H54 (cell line): ENCODE results near the gene SFT2D3.

Source experiments
- DNase-seq: peaks from one replicate; pipeline ENCODE4 v3.0.0; 2011; ENCODE audit warnings: low spot score, mixed read lengths; ENCODE audit not compliant: insufficient read length
- FAIRE-seq: peaks from 3 replicates; lab custom pipeline; 2011; peaks lifted over from hg19 to GRCh38; lab: Jason Lieb, UNC
- POLR2A ChIP-seq: IDR thresholded peaks from 2 replicates; pipeline ENCODE4 v1.6.1; 2011; ENCODE audit warnings: low read depth, mild to moderate bottlenecking, low read length

SFT2D3 gene

DNA sequence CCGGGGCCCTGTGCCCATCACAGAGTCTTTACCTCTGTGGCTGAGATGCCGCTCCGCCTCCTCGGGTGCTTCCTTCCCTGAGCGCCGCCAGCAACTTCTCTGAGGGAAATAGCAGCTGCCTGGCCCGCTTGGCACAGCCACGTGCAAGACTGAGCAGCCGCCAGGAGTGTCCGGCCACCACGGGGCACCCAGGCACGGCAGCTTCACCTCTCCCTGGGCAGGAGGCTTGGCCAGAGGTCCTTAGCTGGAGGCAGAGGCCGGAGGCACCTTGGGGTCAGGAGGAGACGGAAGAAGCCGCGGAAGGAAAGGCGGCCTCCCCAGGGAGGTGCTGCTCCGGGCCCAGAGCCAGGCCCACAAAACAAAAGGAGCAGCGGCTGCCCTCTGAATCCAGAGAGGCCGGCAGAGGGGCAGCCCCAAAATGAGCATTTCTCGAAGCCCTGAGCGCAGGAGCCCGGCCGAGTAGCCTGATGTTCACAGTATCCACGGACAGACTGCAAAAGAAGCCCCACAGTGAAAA is 20.0 kb upstream of the SFT2D3 start:
- FAIRE-seq (no peak), DNase-seq (no peak)
- no peak for TF ChIP-seq POLR2A

DNA sequence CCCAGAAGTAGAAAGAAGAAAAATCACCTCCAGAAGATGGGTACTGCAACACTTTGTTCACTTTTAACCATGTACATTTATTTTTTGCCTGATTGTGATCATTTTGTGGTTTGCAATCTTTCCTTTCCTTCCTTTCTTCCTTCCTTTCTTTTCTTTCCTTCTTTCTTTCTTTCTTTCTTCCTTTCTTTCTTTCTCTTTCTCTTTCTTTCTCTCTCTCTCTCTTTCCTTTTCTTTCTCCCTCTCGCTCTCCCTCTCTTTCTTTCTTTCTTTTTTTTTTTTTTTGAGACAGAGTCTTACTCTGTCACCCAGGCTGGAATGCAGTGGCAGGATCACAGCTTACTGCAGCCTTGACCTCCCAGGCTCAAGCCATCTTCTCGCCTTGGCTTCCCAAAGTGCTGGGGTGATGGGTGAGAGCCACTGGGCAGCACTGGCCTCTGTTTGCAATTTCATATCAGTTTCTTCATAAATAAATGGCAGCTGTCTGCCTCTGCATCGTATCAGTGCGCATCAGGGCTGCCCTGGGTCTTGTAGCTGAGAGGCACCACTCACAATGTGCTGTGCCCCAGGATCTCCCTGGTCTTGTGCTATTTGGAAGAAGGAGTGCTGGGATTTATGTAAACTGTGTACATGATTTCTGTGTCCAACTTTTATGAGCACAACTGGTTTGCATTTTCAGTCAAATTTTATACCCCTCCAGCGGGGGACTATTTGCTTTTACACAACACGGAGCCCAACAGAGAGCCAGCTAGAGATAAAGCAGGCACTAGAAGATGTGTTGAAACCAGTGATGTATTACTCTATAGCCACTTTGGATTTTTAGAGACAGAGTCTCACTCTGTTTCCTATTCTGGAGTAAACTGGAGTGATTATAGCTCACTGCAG is 19.1 kb upstream of the SFT2D3 start:
- no peak for TF ChIP-seq POLR2A
- DNase-seq (no peak), FAIRE-seq (no peak)

DNA sequence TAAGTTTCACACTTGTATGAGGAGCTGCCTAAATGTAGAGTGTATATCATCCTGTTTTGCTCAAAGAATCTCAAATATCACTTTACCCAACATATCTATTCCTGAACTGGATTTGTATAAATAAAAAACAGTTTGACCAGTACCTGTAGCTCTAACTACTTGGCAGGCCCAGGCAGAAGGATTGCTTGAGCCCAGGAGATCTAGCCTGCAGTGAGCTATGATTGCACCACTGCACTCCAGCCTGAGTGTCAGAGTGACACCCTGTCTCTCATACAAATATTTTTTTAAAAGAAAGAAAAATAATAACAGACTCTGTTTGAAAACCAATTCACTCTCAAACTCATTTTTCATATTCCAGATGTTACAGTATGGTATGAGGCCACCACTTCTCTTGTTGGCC is 18.2 kb upstream of the SFT2D3 start:
- FAIRE-seq: no peak
- DNase-seq: no peak
- no peak for TF ChIP-seq POLR2A

DNA sequence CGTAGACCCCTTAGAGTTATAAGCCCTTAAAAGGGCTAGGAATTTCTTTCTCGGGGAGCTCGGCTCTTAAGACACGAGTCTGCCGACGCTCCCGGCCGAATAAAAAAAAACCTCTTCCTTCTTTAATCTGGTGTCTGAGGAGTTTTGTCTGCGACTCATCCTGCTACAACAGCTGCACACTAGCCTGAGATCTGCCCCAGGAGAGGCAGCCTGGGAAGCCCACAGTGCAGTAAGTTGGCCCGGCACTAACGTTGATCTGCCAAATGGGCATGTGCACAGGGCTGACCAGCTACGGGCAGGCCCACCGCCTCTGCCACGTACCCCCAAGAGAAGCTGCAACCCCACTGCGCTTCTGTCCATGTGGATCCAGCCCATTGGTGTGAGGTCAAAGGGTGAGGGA is 17.5 kb upstream of the SFT2D3 start:
- no peak for FAIRE-seq
- DNase-seq: no peak
- no peak for TF ChIP-seq POLR2A

DNA sequence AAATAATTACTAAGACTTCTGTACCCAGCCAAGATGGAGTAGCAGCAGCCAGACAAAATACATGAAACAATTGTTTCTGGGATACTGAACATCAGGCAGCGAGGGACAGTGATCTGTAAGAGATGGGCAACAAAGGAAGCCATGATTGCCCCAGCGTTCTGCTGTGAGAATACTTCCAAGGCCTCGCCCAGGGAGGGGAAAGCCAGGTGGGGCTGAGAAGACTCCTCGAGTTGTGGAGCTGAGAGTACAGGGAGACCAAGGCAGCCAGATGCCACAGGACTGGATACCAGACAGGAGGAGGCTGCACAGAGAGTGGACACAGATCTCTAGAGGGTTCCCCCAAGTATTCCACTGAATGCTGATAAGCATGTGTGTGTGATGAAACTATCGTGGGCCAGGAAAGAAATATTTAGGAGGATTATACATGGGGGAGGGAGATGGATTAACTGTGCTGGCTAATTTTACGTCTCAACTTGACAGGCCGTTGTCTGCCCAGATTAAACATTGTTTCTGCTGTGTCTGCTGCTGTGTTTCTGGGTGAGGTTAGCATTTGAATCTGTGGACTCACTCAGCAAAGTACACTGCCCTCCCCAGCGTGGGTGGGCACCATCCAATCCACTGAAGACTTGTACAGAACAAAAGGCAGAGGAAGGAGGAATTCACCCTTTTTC is 15.8 kb upstream of the SFT2D3 start:
- DNase-seq: no peak
- no peak for TF ChIP-seq POLR2A
- no peak for FAIRE-seq

DNA sequence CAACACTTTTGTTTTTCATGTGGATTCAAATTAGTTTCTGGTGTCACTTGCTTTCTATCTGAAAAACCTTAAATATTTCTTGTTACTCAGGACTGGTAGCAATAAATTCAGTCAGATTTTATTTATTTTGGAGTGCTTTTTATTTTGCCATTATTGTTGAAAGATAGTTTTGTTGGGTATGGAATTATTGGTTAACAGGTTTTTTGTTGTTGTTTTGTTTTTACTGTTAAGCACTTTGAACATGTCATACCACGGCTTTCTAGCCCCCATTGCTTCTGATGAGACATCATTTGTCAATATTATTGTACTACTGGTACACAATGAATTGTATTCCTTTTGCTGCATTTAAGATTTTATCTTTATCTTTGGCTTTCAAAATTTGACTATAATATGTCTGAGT is 12.9 kb upstream of the SFT2D3 start:
- no peak for FAIRE-seq
- TF ChIP-seq POLR2A: no peak
- DNase-seq: no peak

DNA sequence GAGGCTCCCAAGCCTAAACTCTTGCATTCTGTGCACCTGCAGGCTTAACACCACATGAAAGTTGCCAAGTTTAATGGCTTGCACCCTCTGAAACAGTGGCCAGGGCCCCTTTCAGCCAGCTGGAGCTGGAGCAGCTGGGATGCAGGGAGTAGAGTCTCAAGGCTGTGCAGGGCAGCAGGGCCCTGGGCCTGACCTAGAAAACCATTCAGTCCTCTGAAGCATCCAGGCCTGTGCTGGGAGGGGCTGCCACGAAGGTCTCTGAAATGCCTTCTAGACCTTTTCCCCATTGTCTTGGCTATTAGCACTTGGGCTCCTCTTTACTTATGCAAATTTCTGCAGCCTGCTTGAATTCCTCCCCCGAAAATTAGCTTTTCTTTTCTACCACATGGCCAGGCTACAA is 10.6 kb upstream of the SFT2D3 start:
- no peak for DNase-seq
- TF ChIP-seq POLR2A: no peak
- no peak for FAIRE-seq

DNA sequence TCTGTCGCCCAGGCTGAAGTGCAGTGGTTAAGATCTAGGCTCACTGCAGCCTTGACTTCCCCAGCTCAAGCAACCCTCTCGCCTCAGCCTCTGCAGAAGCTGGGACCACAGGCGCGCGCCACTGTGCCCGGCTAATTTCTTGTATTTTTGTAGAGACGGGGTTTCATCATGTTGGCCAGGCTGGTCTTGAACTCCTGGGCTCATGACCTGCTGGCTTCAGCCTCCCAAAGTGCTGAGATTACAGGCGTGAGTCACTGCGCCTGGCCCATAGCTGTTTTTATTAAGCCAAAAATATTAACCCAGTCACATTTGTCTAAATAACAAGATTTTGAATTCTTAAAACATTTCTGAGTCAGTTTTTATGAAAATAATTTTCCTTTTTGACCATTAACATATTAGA is 6.3 kb upstream of the SFT2D3 start:
- no peak for DNase-seq
- no peak for FAIRE-seq
- TF ChIP-seq POLR2A: no peak

DNA sequence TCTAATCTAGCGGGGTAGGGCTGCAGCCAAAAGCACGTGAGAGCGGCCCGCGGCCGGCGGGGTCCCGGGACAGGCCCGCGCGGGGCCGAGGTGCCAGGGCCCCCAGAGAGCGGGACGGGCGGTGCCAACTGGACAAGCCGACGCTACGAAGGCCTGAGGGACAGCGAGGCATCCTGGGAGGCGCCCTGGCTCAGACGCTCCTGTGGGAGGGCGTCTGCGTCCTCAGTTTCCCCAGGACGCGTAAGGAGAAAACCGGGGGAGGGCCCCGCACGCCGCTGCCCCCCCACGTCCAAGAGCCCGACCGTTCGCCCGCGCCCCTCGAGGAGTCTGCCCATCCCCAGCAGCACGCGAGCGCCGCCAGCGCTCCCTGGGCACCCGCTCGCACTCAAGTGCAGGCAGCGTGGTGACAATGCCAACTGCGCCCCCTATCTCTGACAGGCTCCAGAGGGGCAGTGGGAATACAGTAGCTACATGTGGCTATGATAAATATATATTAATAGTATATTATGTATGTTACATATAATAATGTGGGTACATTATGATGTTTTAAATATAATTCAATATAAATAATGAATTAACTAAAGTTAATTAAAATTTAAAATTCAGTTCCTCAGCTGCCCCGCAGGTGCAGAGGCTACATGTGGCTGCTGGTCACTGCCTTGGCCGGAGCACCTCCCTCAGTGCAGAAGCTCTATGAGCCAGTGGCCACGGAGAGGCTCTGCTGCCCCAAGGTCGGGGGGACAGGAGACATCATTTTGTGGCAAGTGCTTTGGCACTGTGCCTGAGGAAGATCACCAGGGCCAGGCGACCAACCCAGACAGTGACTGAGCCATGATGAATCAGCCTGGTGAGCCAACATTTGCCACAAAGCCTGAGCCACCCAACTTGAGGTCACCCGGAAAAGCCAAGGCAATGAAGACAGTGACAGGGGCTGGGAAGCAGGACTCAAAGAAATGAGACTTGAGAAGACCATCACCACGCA is 5.5 kb upstream of the SFT2D3 start:
- FAIRE-seq (no peak), DNase-seq (no peak)
- TF ChIP-seq POLR2A: no peak

DNA sequence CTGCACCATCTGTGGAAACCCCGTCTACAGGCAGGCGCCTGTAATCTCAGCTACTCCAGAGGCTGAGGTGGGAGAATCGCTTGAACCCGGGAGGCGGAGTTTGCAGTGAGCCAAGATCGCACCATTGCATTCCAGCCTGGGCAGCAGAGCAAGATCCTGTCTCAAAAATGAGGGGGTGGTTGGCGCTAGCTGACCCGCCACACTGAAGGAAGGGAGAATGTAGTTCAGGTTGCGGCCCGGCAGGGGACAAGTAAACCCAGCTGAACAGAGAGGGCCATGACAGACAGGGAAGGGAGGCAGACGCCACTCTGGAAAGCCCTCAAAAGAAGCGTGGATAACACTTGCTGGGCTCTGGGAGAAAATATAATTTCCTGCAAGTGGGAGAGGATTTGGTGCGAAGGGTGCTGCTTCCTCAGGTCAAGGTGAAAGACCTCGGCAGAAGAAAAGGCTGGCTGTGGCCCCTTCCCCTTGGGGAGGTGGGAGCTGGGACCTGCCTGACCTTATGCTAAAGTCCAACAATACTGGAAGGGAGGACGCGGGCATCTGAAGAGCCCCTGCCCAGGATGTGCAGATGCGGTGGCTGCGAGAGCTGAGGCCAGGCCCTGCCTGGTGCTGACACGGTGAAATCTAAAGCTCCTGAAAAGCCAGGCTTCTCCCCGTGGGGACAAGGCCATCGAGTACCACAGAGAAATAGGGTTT is 3.7 kb upstream of the SFT2D3 start:
- no peak for TF ChIP-seq POLR2A
- no peak for FAIRE-seq
- no peak for DNase-seq

DNA sequence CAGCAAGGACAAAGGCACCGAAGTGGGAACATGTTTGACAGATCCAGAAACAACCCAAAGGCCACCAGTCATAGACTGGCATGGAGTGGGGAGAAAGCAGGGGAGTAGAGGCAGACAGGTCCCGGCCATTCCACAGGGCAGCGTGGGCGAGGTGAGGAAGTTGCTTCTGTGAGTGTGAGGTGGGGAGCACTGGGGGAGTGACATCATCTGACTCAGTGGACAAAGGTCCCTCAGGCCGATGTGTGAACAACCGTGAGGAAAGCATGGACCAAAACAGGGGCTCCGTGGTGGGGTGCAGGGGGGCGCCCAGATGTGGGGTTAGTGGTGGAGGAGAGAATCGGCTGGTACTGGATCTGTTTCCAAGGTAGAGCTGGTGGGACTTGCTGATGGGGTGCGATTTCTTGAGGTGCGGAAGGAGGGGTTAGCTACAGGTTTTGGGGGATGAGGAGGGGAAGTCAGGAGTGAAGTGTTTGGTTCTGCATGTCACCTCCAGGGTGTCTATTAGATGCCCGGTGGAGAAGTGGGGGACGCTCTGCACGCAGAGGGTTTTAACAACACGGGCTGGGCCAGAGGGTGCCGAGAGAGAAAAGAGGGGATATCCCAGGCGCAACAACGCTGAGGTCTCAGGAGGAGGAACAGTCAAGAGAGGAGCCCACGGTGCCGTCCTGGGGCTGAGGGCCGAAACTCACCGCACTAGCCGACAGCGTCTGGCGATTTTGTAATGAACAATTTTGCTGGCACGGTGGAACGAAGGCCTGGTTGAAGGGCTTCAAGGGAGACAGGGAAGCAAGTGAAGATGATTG is 2.5 kb upstream of the SFT2D3 start:
- FAIRE-seq (no peak), DNase-seq (no peak)

DNA sequence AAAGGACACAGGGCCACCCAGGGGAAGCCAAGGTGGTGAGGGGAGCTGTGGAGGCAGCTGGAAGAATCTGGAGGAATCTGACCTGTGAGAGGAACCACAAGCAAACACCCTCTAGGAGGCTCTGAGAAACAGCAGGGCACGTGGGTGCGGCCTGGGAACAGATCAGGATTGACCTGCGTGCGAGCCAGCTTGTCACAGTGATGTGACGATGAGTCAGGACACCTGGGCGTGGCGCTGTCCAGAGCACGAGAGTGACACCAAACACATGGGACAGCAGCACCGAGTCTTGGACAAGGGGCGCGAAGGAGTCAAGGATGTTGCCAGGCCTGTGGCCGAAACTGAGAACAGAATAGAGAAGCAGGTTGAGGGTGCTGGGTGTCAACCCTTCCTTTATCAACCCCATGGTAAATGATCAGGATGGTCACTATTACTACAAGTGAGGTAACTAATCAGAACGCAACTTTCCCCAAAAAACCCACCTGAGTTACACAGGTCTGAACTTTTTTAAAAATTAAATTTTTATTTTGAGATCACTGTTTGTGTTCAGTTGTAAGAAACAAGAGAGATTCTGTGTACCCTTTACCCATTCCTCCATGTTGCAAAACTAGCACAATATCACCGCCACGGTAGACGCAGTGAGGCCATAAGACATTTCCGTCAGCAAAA is 637 bp upstream of the SFT2D3 start:
- no peak for FAIRE-seq
- DNase-seq: no peak
- TF ChIP-seq POLR2A: no peak; the same call in 1 of the 2 replicates

More for the DNA sequence above, 2.5 kb upstream of the SFT2D3 start:
- TF ChIP-seq POLR2A: no peak
